Brain microvascular endothelial cell (primary cell): ENCODE data around the gene SSTR5.

ENCODE experiments used
- DNase-seq: peaks from one replicate; pipeline ENCODE4 v3.0.0-alpha.2; 2020
- H3K27ac ChIP-seq: fragments of 250-450 bp; sonication (Bioruptor Pico); 2 replicates; pipeline ENCODE4 v1.5.1; 2020; ENCODE audit warnings: mild to moderate bottlenecking, moderate library complexity
- H3K27me3 ChIP-seq: fragments of 250-450 bp; sonication (Bioruptor Pico); replicated peaks from 2 replicates; pipeline ENCODE4 v1.5.1; 2020; ENCODE audit warnings: mild to moderate bottlenecking
- H3K36me3 ChIP-seq: fragments of 250-450 bp; sonication (Bioruptor Pico); replicated peaks from 2 replicates; pipeline ENCODE4 v1.5.1; 2020; ENCODE audit warnings: mild to moderate bottlenecking
- H3K4me3 ChIP-seq: 2 replicates; pipeline ENCODE4 v1.5.1; 2011; ENCODE audit warnings: low read depth, mild to moderate bottlenecking, control low read depth, low read length, moderate library complexity
- CTCF ChIP-seq: IDR thresholded peaks from 2 replicates; pipeline ENCODE4 v1.5.1; 2011; ENCODE audit warnings: low read depth, mild to moderate bottlenecking, moderate library complexity, low read length, control low read depth, inconsistent platforms; ENCODE audit errors: missing control alignments
- in situ Hi-C: cut with HindIII; loops from 2 replicates; pipeline ENCODE4 v1.10.0; 2017; ENCODE audit warnings: low sequenced_read_pairs, low pct_ligation_motif_present

The SSTR5 gene

GRCh38 chr16:1113489-1113888 is 40.9 kb downstream of the SSTR5 start:
- no peak for DNase-seq
- Histone ChIP-seq H3K27me3 (peaks cover 8% of the 10 kb centered on the region), H3K36me3 (no peaks in the 10 kb centered on the region), H3K27ac (no peak overlapping the region), H3K4me3 (no peak overlapping the region)
- in situ Hi-C loops, result no loop called here
- TF ChIP-seq CTCF, result no peak

GRCh38 chr16:1113889-1114526 is 41.5 kb downstream of the SSTR5 start:
- Histone ChIP-seq H3K36me3 (no peaks in the 10 kb centered on the region), H3K27me3 (peaks cover 3% of the 10 kb centered on the region), H3K27ac (no peak overlapping the region), H3K4me3 (no peak overlapping the region)
- DNase-seq, result no peak
- in situ Hi-C loops, result no loop called here
- no peak for TF ChIP-seq CTCF

GRCh38 chr16:1116693-1117077 is 44.1 kb downstream of the SSTR5 start:
- peaks cover 3% of the 10 kb centered on the region for H3K27me3 ChIP-seq
- no peak for DNase-seq
- TF ChIP-seq CTCF, result no peak
- no peak overlapping the region for H3K4me3 ChIP-seq
- in situ Hi-C loops, result no loop called here
- no peak overlapping the region for H3K27ac ChIP-seq
- no peaks in the 10 kb centered on the region for H3K36me3 ChIP-seq

- in situ Hi-C loops, result no loop called here
- no peak overlapping the region for H3K27ac ChIP-seq
Observed at GRCh38 chr16:1117176-1117900, 44.8 kb downstream of the SSTR5 start.

GRCh38 chr16:1117926-1118325 is 45.4 kb downstream of the SSTR5 start:
- Histone ChIP-seq H3K36me3 (no peaks in the 10 kb centered on the region), H3K4me3 (no peak overlapping the region), H3K27me3 (peaks cover 3% of the 10 kb centered on the region), H3K27ac (no peak overlapping the region)
- no peak for TF ChIP-seq CTCF
- in situ Hi-C loops, result no loop called here
- no peak for DNase-seq

More at GRCh38 chr16:1117176-1117900, 44.8 kb downstream of the SSTR5 start:
- no peak for DNase-seq
- no peak for TF ChIP-seq CTCF
- Histone ChIP-seq H3K36me3 (no peaks in the 10 kb centered on the region), H3K27me3 (peaks cover 3% of the 10 kb centered on the region), H3K4me3 (no peak overlapping the region)
